NCI-H510A (cell line): Measurements from ENCODE around the gene SLAMF1.
"Not testable (repeated sequence)": the region's sequence is repeated elsewhere in the genome, so short reads cannot be mapped to it uniquely, and the experiment has no call there.

ENCODE experiments used
- DNase-seq: peaks from one replicate; lab custom pipeline; 2025; lab: John Stamatoyannopoulos, UW

Gene SLAMF1

DNA sequence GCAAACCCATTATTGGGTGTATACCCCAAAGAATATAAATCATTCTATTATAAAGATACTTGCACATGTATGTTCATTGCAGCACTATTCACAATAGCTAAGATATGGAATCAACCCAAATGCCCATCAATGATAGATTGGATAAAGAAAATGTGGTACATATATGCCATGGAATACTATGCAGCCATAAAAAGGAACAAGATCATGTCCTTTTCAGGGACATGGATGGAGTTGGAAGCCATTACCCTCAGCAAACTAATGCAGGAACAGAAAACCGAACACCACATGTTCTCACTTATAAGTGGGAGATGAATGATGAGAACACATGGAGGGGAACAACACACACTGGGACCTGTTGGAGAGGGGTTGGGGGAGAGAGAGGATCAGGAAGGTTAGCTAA is 83.6 kb downstream of the SLAMF1 start:
- DNase-seq = not testable (repeated sequence)

DNA sequence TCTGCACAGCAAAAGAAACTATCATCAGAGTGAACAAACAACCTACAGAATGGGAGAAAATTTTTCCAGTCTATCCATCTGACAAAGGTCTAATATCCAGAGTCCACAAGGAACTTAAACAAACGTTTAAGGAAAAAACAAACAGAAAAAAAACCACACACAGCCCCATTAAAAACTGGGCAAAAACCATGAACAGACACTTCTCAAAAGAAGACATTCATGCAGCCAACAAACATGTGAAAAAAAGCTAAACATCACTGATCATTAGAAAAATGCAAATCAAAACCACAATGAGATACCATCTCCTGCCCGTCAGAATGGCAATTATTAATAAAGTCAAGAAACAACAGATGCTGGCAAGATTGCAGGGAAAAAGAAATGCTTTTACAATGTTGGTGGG is 84.1 kb downstream of the SLAMF1 start:
- not testable (repeated sequence) for DNase-seq

DNA sequence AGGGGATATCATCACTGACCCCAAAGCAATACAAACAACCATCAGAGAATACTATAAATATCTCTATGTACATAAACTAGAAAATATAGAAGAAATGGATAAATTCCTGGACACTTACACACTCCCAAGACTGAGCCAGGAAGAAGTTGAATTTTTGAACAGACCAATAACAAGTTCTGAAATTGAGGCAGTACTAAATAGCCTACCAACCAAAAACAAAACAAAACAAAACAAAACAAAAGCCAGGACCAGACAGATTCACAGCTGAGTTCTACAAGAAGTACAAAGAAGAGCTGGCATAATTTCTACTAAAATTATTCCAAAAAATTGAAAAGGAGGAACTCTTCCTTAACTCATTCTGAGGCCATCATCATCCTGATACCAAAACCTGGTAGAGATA is 86.0 kb downstream of the SLAMF1 start:
- no peak for DNase-seq

DNA sequence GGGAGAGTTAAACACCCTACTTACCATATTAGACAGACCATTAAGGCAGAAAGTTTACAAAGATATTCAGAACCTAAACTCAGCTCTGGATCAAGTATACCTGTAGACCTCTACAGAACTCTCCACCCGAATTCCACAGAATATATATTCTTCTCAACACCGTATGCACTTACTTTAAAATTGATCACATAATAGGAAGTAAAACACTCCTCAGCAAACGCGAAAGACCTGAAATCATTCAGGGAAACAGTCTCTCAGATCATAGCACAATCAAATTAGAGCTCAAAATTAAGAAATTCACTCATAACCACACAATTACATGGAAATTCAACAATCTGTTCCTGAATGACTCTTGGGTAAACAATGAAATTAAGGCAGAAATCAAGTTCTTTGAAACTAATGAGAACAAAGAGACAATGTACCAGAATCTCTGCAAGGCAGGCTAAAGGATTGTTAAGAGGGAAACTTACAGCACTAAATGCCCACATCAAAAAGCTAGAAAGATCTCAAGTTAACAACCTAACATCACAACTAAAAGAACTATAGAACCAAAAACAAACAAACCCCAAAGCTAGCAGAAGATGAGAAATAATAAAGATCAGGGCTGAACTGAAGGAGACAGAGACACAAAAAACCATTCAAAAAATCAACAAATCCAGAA is 86.7 kb downstream of the SLAMF1 start:
- no peak for DNase-seq

DNA sequence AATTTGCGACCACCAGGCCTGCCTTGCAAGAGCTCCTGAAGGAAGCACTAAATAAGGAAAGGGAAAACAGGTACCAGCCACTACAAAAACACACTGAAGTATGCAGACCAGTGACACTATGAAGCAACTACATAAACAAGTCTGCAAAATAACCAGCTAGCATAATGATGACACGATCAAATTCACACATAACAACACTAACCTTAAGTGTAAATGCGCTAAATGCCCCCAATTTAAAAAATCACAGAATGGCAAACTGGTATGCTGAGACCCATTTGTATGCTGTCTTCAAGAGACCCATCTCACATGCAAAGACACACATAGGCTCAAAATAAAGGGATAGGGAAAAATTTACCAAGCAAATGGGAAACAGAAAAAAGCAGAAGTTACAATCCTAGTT is 87.4 kb downstream of the SLAMF1 start:
- DNase-seq = not testable (repeated sequence)

DNA sequence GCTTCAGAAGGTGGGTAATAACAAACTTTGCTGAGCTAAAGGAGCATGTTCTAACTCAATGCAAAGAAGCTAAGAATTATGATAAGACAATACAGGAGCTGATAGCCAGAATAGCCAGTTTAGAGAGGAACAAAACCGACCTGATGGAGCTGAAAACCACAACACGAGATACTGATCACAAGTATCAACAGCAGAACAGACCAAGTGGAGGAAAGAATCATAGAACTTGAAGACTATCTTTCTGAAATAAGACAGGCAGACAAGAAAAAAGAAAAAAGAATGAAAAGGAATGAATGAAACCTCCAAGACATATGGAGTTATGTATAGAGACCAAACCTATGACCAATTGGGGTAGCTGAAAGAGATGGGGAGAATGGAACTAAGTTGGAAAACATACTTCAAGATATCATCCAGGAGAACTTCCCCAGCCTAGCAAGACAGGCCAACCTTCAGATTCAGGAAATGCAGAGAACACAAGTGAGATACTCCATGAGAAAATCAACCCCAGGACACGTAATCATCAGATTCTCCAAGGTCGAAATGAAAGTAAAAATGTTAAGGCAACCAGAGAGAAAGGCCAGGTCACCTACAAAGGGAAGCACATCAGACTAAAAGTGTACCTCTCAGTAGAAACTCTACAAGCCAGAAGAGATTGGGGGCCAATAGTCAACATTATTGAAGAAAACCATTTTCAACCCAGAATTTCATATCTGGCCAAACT is 88.0 kb downstream of the SLAMF1 start:
- DNase-seq = no peak
